Rectal smooth muscle tissue (tissue), 1 donor: ENCODE data around the gene BEGAIN.

Source experiments
- H3K27ac ChIP-seq: one replicate; pipeline ENCODE4 v1.7.0; 2013; ENCODE audit warnings: low read depth, low read length, inconsistent platforms
- H3K27me3 ChIP-seq: one replicate; pipeline ENCODE4 v1.7.0; 2013; ENCODE audit warnings: low read length; ENCODE audit not compliant: control insufficient read depth, insufficient read depth
- H3K36me3 ChIP-seq: one replicate; pipeline ENCODE4 v1.7.0; 2013; ENCODE audit warnings: low read length; ENCODE audit not compliant: control insufficient read depth, insufficient read depth
- H3K4me1 ChIP-seq: one replicate; pipeline ENCODE4 v1.7.0; 2013; ENCODE audit warnings: low read length; ENCODE audit not compliant: control insufficient read depth, insufficient read depth
- H3K4me3 ChIP-seq: one replicate; pipeline ENCODE4 v1.7.0; 2013; ENCODE audit warnings: low read length
- H3K9ac ChIP-seq: one replicate; pipeline ENCODE4 v1.7.0; 2013; ENCODE audit warnings: low read length

BEGAIN gene

GRCh38 chr14:100554082-100554677, 33.0 kb downstream of the BEGAIN start:
- no peak overlapping the region for H3K27ac ChIP-seq
- peaks cover 7% of the 10 kb centered on the region for H3K27me3 ChIP-seq
- no peak overlapping the region for H3K9ac ChIP-seq
- no peaks in the 10 kb centered on the region for H3K4me1 ChIP-seq
- no peaks in the 10 kb centered on the region for H3K36me3 ChIP-seq
- no peak overlapping the region for H3K4me3 ChIP-seq

GRCh38 chr14:100553471-100553870, 33.7 kb downstream of the BEGAIN start:
- Histone ChIP-seq H3K9ac (no peak overlapping the region), H3K27ac (no peak overlapping the region), H3K4me3 (no peak overlapping the region), H3K4me1 (no peaks in the 10 kb centered on the region), H3K27me3 (peaks cover 7% of the 10 kb centered on the region), H3K36me3 (no peaks in the 10 kb centered on the region)

GRCh38 chr14:100552524-100553125, 34.6 kb downstream of the BEGAIN start:
- Histone ChIP-seq H3K4me3 (no peak overlapping the region), H3K9ac (no peak overlapping the region), H3K4me1 (no peaks in the 10 kb centered on the region), H3K27me3 (peaks cover 7% of the 10 kb centered on the region), H3K36me3 (no peaks in the 10 kb centered on the region), H3K27ac (no peak overlapping the region)

- no peaks in the 10 kb centered on the region for H3K36me3 ChIP-seq
- no peak overlapping the region for H3K4me3 ChIP-seq
- peaks cover 3% of the 10 kb centered on the region for H3K4me1 ChIP-seq
- H3K27me3 ChIP-seq: peaks cover 11% of the 10 kb centered on the region
- no peak overlapping the region for H3K9ac ChIP-seq
- no peak overlapping the region for H3K27ac ChIP-seq
Observed at GRCh38 chr14:100551056-100551455, 36.2 kb downstream of the BEGAIN start.

GRCh38 chr14:100549834-100550625, 37.2 kb downstream of the BEGAIN start:
- Histone ChIP-seq H3K36me3 (no peaks in the 10 kb centered on the region), H3K27me3 (peaks cover 11% of the 10 kb centered on the region), H3K27ac (no peak overlapping the region), H3K9ac (no peak overlapping the region), H3K4me3 (no peak overlapping the region), H3K4me1 (peaks cover 3% of the 10 kb centered on the region)

- no peak overlapping the region for H3K27ac ChIP-seq
- peaks cover 3% of the 10 kb centered on the region for H3K4me1 ChIP-seq
- no peak overlapping the region for H3K9ac ChIP-seq
- no peak overlapping the region for H3K4me3 ChIP-seq
- no peaks in the 10 kb centered on the region for H3K36me3 ChIP-seq
- H3K27me3 ChIP-seq: peaks cover 11% of the 10 kb centered on the region
Observed at GRCh38 chr14:100548939-100549338, 38.3 kb downstream of the BEGAIN start.

GRCh38 chr14:100548295-100548655, 38.9 kb downstream of the BEGAIN start:
- H3K27ac ChIP-seq: no peak overlapping the region
- H3K9ac ChIP-seq: no peak overlapping the region

GRCh38 chr14:100547633-100548294, 39.5 kb downstream of the BEGAIN start:
- Histone ChIP-seq H3K27me3 (peaks cover 7% of the 10 kb centered on the region), H3K36me3 (no peaks in the 10 kb centered on the region), H3K27ac (no peak overlapping the region), H3K4me1 (peaks cover 3% of the 10 kb centered on the region), H3K4me3 (no peak overlapping the region), H3K9ac (no peak overlapping the region)

More at GRCh38 chr14:100548295-100548655, 38.9 kb downstream of the BEGAIN start:
- Histone ChIP-seq H3K36me3 (no peaks in the 10 kb centered on the region), H3K4me3 (no peak overlapping the region), H3K4me1 (peaks cover 3% of the 10 kb centered on the region), H3K27me3 (peaks cover 10% of the 10 kb centered on the region)

- H3K36me3 ChIP-seq: no peaks in the 10 kb centered on the region
- no peak overlapping the region for H3K9ac ChIP-seq
- H3K4me3 ChIP-seq: no peak overlapping the region
- peaks cover 3% of the 10 kb centered on the region for H3K4me1 ChIP-seq
- H3K27me3 ChIP-seq: peaks cover 7% of the 10 kb centered on the region
- no peak overlapping the region for H3K27ac ChIP-seq
Observed at GRCh38 chr14:100546051-100546443, 41.2 kb downstream of the BEGAIN start.

GRCh38 chr14:100545359-100545758, 41.9 kb downstream of the BEGAIN start:
- peaks cover 3% of the 10 kb centered on the region for H3K4me1 ChIP-seq
- no peak overlapping the region for H3K4me3 ChIP-seq
- H3K27me3 ChIP-seq: peaks cover 7% of the 10 kb centered on the region
- H3K9ac ChIP-seq: no peak overlapping the region
- no peaks in the 10 kb centered on the region for H3K36me3 ChIP-seq
- no peak overlapping the region for H3K27ac ChIP-seq

GRCh38 chr14:100544506-100545141, 42.6 kb downstream of the BEGAIN start:
- Histone ChIP-seq H3K4me3 (no peak overlapping the region), H3K27ac (no peak overlapping the region), H3K9ac (no peak overlapping the region), H3K4me1 (peaks cover 3% of the 10 kb centered on the region), H3K27me3 (peaks cover 7% of the 10 kb centered on the region), H3K36me3 (no peaks in the 10 kb centered on the region)
